HepG2 (cell line): ENCODE data around the gene RGP1. TPM values are rescaled to one million over a fixed set of nuclear protein-coding genes. Genes with fewer than 3 reads are reported as not detected.

Experiments
- GABPA ChIP-seq, 2 experiments: IDR thresholded peaks; 2 replicates each; pipeline ENCODE4 v1.6.1; 2011 to 2016; ENCODE audit warnings: low read depth in 2 of 2, low read length in 1 of 2, missing biosample characterization in 1 of 2, missing genetic modification characterization in 1 of 2
- HNRNPK ChIP-seq: fragments of 200-400 bp; formaldehyde crosslinking; IDR thresholded peaks from 2 replicates; pipeline ENCODE4 v1.6.1; 2018; ENCODE audit warnings: low read length, low read depth, moderate library complexity, mild to moderate bottlenecking; ENCODE audit not compliant: poor library complexity, severe bottlenecking
- KDM5A ChIP-seq: fragments of 200-600 bp; sonication (generic); IDR thresholded peaks from 2 replicates; pipeline ENCODE4 v1.7.0; 2018; ENCODE audit warnings: antibody characterized with exemption, mild to moderate bottlenecking, low read length, borderline replicate concordance
- MAF1 ChIP-seq: sonication (generic); formaldehyde crosslinking; IDR thresholded peaks from 2 replicates; pipeline ENCODE4 v1.5.0; 2020; ENCODE audit warnings: missing genetic modification reagents, borderline replicate concordance
- POLR2AphosphoS5 ChIP-seq: IDR thresholded peaks from 2 replicates; pipeline ENCODE4 v1.6.1; 2012; ENCODE audit warnings: low read depth, low read length
- SIN3B ChIP-seq: fragments of 150-350 bp; IDR thresholded peaks from 2 replicates; pipeline ENCODE4 v1.6.1; 2014; ENCODE audit warnings: low read length
- SRY ChIP-seq: sonication (generic); formaldehyde crosslinking; IDR thresholded peaks from 2 replicates; pipeline ENCODE4 v1.8.0; 2022; ENCODE audit warnings: mild to moderate bottlenecking, missing genetic modification reagents
- U2AF1 ChIP-seq: fragments of 200-400 bp; formaldehyde crosslinking; optimal IDR thresholded peaks from 2 replicates; pipeline ENCODE3; 2017; ENCODE audit warnings: mild to moderate bottlenecking, low read depth, low read length
- YEATS4 ChIP-seq: sonication (generic); formaldehyde crosslinking; IDR thresholded peaks from 2 replicates; pipeline ENCODE4 v1.4.0; 2020; ENCODE audit warnings: missing genetic modification reagents, borderline replicate concordance
- YY1 ChIP-seq: IDR thresholded peaks from 2 replicates; pipeline ENCODE4 v1.6.1; 2011; ENCODE audit warnings: low read length, low read depth, moderate library complexity, mild to moderate bottlenecking; ENCODE audit not compliant: insufficient read depth, insufficient replicate concordance
- ZFP41 ChIP-seq: sonication (generic); formaldehyde crosslinking; IDR thresholded peaks from 2 replicates; pipeline ENCODE4 v1.4.0; 2020; ENCODE audit warnings: mild to moderate bottlenecking, missing genetic modification reagents, borderline replicate concordance
- ZFP82 ChIP-seq: sonication (generic); formaldehyde crosslinking; IDR thresholded peaks from 2 replicates; pipeline ENCODE4 v1.5.1; 2020; ENCODE audit warnings: mild to moderate bottlenecking, missing genetic modification reagents, borderline replicate concordance
- ZMAT3 ChIP-seq: sonication (generic); formaldehyde crosslinking; conservative IDR thresholded peaks from 2 replicates; pipeline ENCODE4 v1.7.0; 2021; ENCODE audit warnings: missing genetic modification reagents
- ZNF329 ChIP-seq: sonication (generic); formaldehyde crosslinking; IDR thresholded peaks from 2 replicates; pipeline ENCODE4 v1.9.0; 2021; ENCODE audit warnings: low read depth, mild to moderate bottlenecking, missing genetic modification reagents
- ZNF557 ChIP-seq: sonication (generic); formaldehyde crosslinking; IDR thresholded peaks from 2 replicates; pipeline ENCODE4 v1.4.0; 2020; ENCODE audit warnings: missing genetic modification reagents
- ZNF772 ChIP-seq: sonication (generic); formaldehyde crosslinking; IDR thresholded peaks from 2 replicates; pipeline ENCODE4 v1.5.0; 2020; ENCODE audit warnings: mild to moderate bottlenecking, missing genetic modification reagents
- ZNF879 ChIP-seq: sonication (generic); formaldehyde crosslinking; IDR thresholded peaks from 2 replicates; pipeline ENCODE4 v1.8.1; 2023; ENCODE audit warnings: missing genetic modification reagents
- polyA plus RNA-seq, 8 experiments: library from polyadenylated mRNA; depleted of rRNA in 3 of 8; stranded (reverse) in 7 of 8; unstranded in 1 of 8; fragments of >200 nt; fragmentation: Illumina TruSeq in 4 of 8; extraction: Trizol in 4 of 8; gene quantifications; 2 replicates each; pipeline versions ENCODE4 v1.2.1 to v1.2.3, GENCODE V29; 2011 to 2016; ENCODE audit warnings: low read depth in 4 of 8, missing spikeins in 1 of 8, mixed read lengths in 1 of 8; ENCODE audit not compliant: insufficient read depth in 1 of 8
- total RNA-seq, 5 experiments: library from RNA; depleted of rRNA; stranded (reverse); fragments of >200 nt; fragmentation: Illumina TruSeq; extraction: Trizol; gene quantifications; 2 replicates each; pipeline ENCODE4 v1.2.3, GENCODE V29; 2016; ENCODE audit warnings: low read depth in 1 of 5
- TF ChIP-seq, protein P1 (sequence below): sonication (generic); formaldehyde crosslinking; IDR thresholded peaks from 2 replicates; pipeline ENCODE4 v1.5.1; 2020; ENCODE audit warnings: mild to moderate bottlenecking, missing genetic modification reagents, borderline replicate concordance
- TF ChIP-seq, protein P2 (sequence below): sonication (generic); formaldehyde crosslinking; IDR thresholded peaks from 2 replicates; pipeline ENCODE4 v1.4.0; 2020; ENCODE audit warnings: low read depth, mild to moderate bottlenecking, missing genetic modification reagents
- TF ChIP-seq, protein P3 (sequence below): sonication (generic); formaldehyde crosslinking; IDR thresholded peaks from 2 replicates; pipeline ENCODE4 v1.4.0; 2020; ENCODE audit warnings: missing genetic modification reagents

RGP1 gene
- total and polyA plus RNA-seq, 2 of the 13 experiments (the other 11 are each of a cell fraction or from before 2014, with no cell fraction given), result 12.7 to 21.0 TPM

DNA sequence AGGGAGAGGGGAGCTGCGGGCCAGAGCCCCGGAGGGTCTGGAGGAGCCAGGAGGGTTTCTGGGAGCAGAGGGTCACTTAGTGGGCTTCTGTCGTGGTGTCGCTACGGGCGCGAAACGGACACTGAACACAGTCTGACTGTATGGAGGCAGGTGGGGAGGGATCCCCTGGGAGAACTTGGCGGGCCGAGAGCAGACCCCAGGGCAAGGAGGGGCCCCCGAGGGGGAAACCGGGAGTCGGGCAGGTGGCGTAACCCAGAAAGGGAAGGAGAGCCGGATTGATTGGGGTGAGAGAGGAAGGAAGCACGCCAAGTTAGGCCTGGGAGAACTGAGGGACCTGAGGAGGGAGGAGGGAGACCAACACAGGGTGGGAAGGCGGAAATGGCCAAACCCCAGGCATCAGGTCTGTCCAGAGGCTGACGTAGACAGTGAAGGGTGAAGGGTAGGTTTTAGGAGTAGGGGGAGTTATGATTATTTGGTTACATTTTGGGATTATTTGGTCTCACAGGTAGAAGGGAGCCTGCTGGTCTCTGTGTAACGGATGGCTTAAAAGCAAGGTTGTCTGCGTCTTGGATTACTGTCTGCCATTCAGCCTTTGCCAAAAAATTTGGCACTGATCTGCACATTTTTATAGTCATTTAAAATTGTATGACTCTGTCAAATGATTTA, 8.3 kb downstream of the RGP1 start (continued):
- TF ChIP-seq ZNF772 (0 out of 2 replicates have a peak, but pooled peaks have one; percentile 53), HNRNPK (peak; percentile 0), KDM5A (no peak; the same call in 1 of the 2 replicates), POLR2AphosphoS5 (peak; percentile 53; the same call in 1 of the 2 replicates), YEATS4 (CRISPR knock-in tag) (peak; percentile 52; the same call in 1 of the 2 replicates), YY1 (peak; percentile 17), ZFP41 (CRISPR knock-in tag) (no peak), ZNF557 (CRISPR knock-in tag) (0 out of 2 replicates have a peak, but pooled peaks have one; percentile 53), U2AF1 (peak; percentile 72), ZNF879 (CRISPR knock-in tag) (no peak), ZFP82 (CRISPR knock-in tag) (no peak), ZNF329 (CRISPR knock-in tag) (no peak), SRY (no peak), GABPA (IDR thresholded peaks at IDR 0.05; ENCODE audit: low read depth, low read length) (no peak), GABPA (CRISPR knock-in tag; IDR thresholded peaks at IDR 0.05; ENCODE audit: low read depth) (peak; percentile 50; the same call in 1 of the 2 replicates), MAF1 (CRISPR knock-in tag) (peak; percentile 39; the same call in 1 of the 2 replicates), ZMAT3 (no peak), SIN3B (no peak)
- TF ChIP-seq, protein P1, sequence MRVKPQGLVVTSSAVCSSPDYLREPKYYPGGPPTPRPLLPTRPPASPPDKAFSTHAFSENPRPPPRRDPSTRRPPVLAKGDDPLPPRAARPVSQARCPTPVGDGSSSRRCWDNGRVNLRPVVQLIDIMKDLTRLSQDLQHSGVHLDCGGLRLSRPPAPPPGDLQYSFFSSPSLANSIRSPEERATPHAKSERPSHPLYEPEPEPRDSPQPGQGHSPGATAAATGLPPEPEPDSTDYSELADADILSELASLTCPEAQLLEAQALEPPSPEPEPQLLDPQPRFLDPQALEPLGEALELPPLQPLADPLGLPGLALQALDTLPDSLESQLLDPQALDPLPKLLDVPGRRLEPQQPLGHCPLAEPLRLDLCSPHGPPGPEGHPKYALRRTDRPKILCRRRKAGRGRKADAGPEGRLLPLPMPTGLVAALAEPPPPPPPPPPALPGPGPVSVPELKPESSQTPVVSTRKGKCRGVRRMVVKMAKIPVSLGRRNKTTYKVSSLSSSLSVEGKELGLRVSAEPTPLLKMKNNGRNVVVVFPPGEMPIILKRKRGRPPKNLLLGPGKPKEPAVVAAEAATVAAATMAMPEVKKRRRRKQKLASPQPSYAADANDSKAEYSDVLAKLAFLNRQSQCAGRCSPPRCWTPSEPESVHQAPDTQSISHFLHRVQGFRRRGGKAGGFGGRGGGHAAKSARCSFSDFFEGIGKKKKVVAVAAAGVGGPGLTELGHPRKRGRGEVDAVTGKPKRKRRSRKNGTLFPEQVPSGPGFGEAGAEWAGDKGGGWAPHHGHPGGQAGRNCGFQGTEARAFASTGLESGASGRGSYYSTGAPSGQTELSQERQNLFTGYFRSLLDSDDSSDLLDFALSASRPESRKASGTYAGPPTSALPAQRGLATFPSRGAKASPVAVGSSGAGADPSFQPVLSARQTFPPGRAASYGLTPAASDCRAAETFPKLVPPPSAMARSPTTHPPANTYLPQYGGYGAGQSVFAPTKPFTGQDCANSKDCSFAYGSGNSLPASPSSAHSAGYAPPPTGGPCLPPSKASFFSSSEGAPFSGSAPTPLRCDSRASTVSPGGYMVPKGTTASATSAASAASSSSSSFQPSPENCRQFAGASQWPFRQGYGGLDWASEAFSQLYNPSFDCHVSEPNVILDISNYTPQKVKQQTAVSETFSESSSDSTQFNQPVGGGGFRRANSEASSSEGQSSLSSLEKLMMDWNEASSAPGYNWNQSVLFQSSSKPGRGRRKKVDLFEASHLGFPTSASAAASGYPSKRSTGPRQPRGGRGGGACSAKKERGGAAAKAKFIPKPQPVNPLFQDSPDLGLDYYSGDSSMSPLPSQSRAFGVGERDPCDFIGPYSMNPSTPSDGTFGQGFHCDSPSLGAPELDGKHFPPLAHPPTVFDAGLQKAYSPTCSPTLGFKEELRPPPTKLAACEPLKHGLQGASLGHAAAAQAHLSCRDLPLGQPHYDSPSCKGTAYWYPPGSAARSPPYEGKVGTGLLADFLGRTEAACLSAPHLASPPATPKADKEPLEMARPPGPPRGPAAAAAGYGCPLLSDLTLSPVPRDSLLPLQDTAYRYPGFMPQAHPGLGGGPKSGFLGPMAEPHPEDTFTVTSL, result no peak
- TF ChIP-seq, protein P2, sequence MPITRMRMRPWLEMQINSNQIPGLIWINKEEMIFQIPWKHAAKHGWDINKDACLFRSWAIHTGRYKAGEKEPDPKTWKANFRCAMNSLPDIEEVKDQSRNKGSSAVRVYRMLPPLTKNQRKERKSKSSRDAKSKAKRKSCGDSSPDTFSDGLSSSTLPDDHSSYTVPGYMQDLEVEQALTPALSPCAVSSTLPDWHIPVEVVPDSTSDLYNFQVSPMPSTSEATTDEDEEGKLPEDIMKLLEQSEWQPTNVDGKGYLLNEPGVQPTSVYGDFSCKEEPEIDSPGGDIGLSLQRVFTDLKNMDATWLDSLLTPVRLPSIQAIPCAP (CRISPR knock-in tag), result no peak
- TF ChIP-seq, protein P3, sequence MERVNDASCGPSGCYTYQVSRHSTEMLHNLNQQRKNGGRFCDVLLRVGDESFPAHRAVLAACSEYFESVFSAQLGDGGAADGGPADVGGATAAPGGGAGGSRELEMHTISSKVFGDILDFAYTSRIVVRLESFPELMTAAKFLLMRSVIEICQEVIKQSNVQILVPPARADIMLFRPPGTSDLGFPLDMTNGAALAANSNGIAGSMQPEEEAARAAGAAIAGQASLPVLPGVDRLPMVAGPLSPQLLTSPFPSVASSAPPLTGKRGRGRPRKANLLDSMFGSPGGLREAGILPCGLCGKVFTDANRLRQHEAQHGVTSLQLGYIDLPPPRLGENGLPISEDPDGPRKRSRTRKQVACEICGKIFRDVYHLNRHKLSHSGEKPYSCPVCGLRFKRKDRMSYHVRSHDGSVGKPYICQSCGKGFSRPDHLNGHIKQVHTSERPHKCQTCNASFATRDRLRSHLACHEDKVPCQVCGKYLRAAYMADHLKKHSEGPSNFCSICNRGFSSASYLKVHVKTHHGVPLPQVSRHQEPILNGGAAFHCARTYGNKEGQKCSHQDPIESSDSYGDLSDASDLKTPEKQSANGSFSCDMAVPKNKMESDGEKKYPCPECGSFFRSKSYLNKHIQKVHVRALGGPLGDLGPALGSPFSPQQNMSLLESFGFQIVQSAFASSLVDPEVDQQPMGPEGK (CRISPR knock-in tag), result 0 out of 2 replicates have a peak, but pooled peaks have one; percentile 58
